GM23338 (cell line): ENCODE measurements around the gene KCTD1. TPM values are rescaled to one million over a fixed set of nuclear protein-coding genes. Genes with fewer than 3 reads are reported as not detected.

Experiments used
- ATAC-seq: fragments of 200-7000 bp; cut with Tn5 transposase; 3 replicates; pipeline ENCODE4 v1.9.1; 2020
- DNase-seq: peaks from one replicate; pipeline ENCODE4 v3.0.0-alpha.2; 2015; ENCODE audit warnings: low spot score
- H2AFZ ChIP-seq: fragments of 200-600 bp; sonication (generic); 2 replicates; pipeline ENCODE4 v1.8.0; 2016; ENCODE audit warnings: antibody characterized with exemption, mild to moderate bottlenecking, moderate library complexity
- H3F3A ChIP-seq: fragments of 200-600 bp; sonication (generic); replicated peaks from 2 replicates; pipeline ENCODE4 v1.8.0; 2017; ENCODE audit warnings: antibody characterized with exemption, mixed run types, low read depth
- H3K27ac ChIP-seq: fragments of 200-600 bp; sonication (generic); 2 replicates; pipeline ENCODE4 v1.6.1; 2016; ENCODE audit warnings: low read depth
- H3K27me3 ChIP-seq: fragments of 200-600 bp; sonication (generic); 2 replicates; pipeline ENCODE4 v1.8.0; 2016; ENCODE audit warnings: mild to moderate bottlenecking, mixed run types, moderate library complexity; ENCODE audit not compliant: insufficient read depth
- H3K36me3 ChIP-seq: fragments of 200-600 bp; sonication (generic); 2 replicates; pipeline ENCODE4 v1.8.0; 2016; ENCODE audit warnings: mild to moderate bottlenecking; ENCODE audit not compliant: insufficient read depth
- H3K4me1 ChIP-seq: fragments of 200-600 bp; sonication (generic); 2 replicates; pipeline ENCODE4 v1.8.0; 2016; ENCODE audit warnings: mild to moderate bottlenecking, moderate library complexity; ENCODE audit not compliant: insufficient read depth
- H3K4me2 ChIP-seq: fragments of 200-600 bp; sonication (generic); 2 replicates; pipeline ENCODE4 v1.7.1; 2017; ENCODE audit warnings: mixed run types
- H3K4me3 ChIP-seq: fragments of 200-600 bp; sonication (generic); 2 replicates; pipeline ENCODE4 v1.6.1; 2016; ENCODE audit warnings: mixed run types
- H3K79me2 ChIP-seq: fragments of 200-600 bp; sonication (generic); replicated peaks from 2 replicates; pipeline ENCODE4 v1.8.0; 2017; ENCODE audit warnings: mild to moderate bottlenecking; ENCODE audit not compliant: insufficient read depth
- H3K9me2 ChIP-seq: fragments of 200-600 bp; sonication (generic); 2 replicates; pipeline ENCODE4 v1.8.0; 2017; ENCODE audit not compliant: insufficient read depth
- H4K20me1 ChIP-seq: fragments of 200-600 bp; sonication (generic); replicated peaks from 2 replicates; pipeline ENCODE4 v1.8.0; 2017; ENCODE audit warnings: mild to moderate bottlenecking; ENCODE audit not compliant: insufficient read depth
- H3K27ac Mint-ChIP-seq: 2 replicates; pipeline ENCODE4 v1.8.0; 2020; ENCODE audit warnings: inconsistent platforms, mild to moderate bottlenecking, moderate library complexity, mixed read lengths
- H3K27me3 Mint-ChIP-seq: 3 replicates; pipeline ENCODE4 v1.8.0; 2022; ENCODE audit warnings: low read depth, mild to moderate bottlenecking, moderate library complexity, mixed read lengths, inconsistent platforms; ENCODE audit not compliant: insufficient read depth, poor library complexity
- H3K36me3 Mint-ChIP-seq: 3 replicates; pipeline ENCODE4 v1.8.0; 2021; ENCODE audit warnings: low read depth, mild to moderate bottlenecking, inconsistent platforms, moderate library complexity, mixed read lengths
- H3K4me1 Mint-ChIP-seq: 3 replicates; pipeline ENCODE4 v1.8.0; 2020; ENCODE audit warnings: mild to moderate bottlenecking, inconsistent platforms, mixed read lengths
- H3K4me3 Mint-ChIP-seq: 3 replicates; pipeline ENCODE4 v1.8.0; 2021; ENCODE audit warnings: moderate library complexity, mild to moderate bottlenecking, inconsistent platforms, mixed read lengths
- H3K9me3 Mint-ChIP-seq: 3 replicates; pipeline ENCODE4 v1.8.0; 2020; ENCODE audit warnings: moderate library complexity, mild to moderate bottlenecking, inconsistent platforms, mixed read lengths
- CREB1 ChIP-seq: fragments of 250-450 bp; sonication (Bioruptor Pico); IDR thresholded peaks from 2 replicates; pipeline ENCODE4 v1.5.0; 2020; ENCODE audit warnings: low read depth, mild to moderate bottlenecking, moderate library complexity
- ETS1 ChIP-seq: IDR thresholded peaks from 2 replicates; pipeline ENCODE4 v1.6.1; 2016; ENCODE audit warnings: antibody characterized with exemption
- EZH2 ChIP-seq: fragments of 200-600 bp; sonication (generic); IDR thresholded peaks from one replicate; pipeline ENCODE4 v1.8.0; 2017; ENCODE audit warnings: antibody characterized with exemption, mild to moderate bottlenecking, low read depth; ENCODE audit not compliant: unreplicated experiment
- EZH2phosphoT487 ChIP-seq: fragments of 200-600 bp; sonication (generic); IDR thresholded peaks from one replicate; pipeline ENCODE4 v1.8.1; 2018; ENCODE audit warnings: antibody characterized with exemption; ENCODE audit not compliant: unreplicated experiment
- NANOG ChIP-seq: IDR thresholded peaks from 2 replicates; pipeline ENCODE4 v1.6.1; 2016; ENCODE audit warnings: antibody characterized with exemption, borderline replicate concordance
- POLR2AphosphoS5 ChIP-seq: IDR thresholded peaks from 2 replicates; pipeline ENCODE4 v1.6.1; 2016; ENCODE audit warnings: antibody characterized with exemption, low read depth
- ZNF114 ChIP-seq: fragments of 250-450 bp; sonication (Bioruptor Pico); IDR thresholded peaks from 2 replicates; pipeline ENCODE4 v1.5.0; 2020; ENCODE audit warnings: mild to moderate bottlenecking, moderate library complexity
- ZNF331 ChIP-seq: fragments of 250-450 bp; sonication (Bioruptor Pico); IDR thresholded peaks from 2 replicates; pipeline ENCODE4 v1.5.0; 2020; ENCODE audit warnings: low read depth, mild to moderate bottlenecking, moderate library complexity
- ZNF462 ChIP-seq: fragments of 250-450 bp; sonication (Bioruptor Pico); IDR thresholded peaks from 2 replicates; pipeline ENCODE4 v1.5.0; 2020; ENCODE audit warnings: mild to moderate bottlenecking, moderate library complexity
- polyA plus RNA-seq: library from polyadenylated mRNA; unstranded; fragments of >200 nt; fragmentation: Nextera tagmentation; extraction: Ambion mirVana; gene quantifications from 2 replicates; pipeline ENCODE4 v1.2.1, GENCODE V29; 2016
- total RNA-seq: library from RNA; depleted of rRNA; stranded (reverse); fragments of >200 nt; shearing (Covaris generic); gene quantifications from 2 replicates; pipeline ENCODE4 v1.2.3, GENCODE V29; 2014

The KCTD1 gene
- total and polyA plus RNA-seq, 2 experiments from 2014 or later, result 7.1 to 20.5 TPM

DNA sequence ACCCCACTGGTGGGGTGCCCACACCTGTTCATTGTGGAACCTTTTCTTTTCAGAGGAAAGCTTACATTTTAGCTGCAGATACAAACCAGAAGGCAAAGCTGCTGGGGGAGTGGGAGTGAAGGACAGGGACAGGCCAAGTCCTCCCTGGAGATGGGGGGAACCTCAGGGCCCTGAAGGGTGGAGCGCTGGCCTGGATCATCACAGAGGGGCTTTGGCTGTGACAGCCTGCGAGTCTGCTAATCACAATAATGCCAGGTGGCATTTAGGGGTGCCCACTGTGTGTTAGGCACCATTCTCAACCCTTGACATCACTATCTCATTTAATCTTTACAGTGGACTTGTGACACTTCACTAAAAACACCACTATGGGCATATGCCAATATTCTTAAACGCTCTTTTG lies 27.4 kb downstream of the KCTD1 start (continued):
- TF ChIP-seq ZNF462 (CRISPR knock-in tag) (no peak), NANOG (no peak), CREB1 (CRISPR knock-in tag) (no peak), ZNF114 (CRISPR knock-in tag) (no peak), EZH2phosphoT487 (no peak), ZNF331 (no peak)

DNA sequence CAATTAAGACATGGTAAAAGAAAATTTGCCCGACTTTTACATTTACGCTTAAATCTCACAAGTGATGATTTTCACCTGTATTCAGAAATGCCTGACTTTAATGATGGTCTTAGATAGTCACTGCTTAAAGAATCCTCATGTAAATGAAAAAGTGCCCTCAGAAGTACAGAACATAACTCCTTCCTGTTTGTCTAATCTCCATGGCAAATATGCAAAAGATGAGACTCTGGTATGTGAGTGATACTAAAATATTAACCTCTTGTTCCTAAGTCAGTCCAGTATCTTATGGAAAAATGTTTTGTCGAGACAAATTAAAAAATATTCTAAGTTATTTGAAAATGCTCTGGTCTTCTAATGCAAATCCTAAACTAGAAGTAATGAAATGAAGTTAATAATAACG lies 29.2 kb downstream of the KCTD1 start:
- ATAC-seq (no peak), DNase-seq (no peak)
- Histone ChIP-seq H3K79me2 (no peaks in the 10 kb centered on the region), H4K20me1 (no peaks in the 10 kb centered on the region), H3K36me3 (no peaks in the 10 kb centered on the region), H3F3A (no peaks in the 10 kb centered on the region), H3K4me1 (peaks cover 18% of the 10 kb centered on the region), H3K4me2 (no peak overlapping the region), H3K27me3 (no peaks in the 10 kb centered on the region), H2AFZ (no peak overlapping the region), H3K27ac (no peak overlapping the region), H3K9me2 (no peaks in the 10 kb centered on the region), H3K4me3 (no peak overlapping the region)
- Mint-ChIP-seq H3K27me3 (no peaks in the 10 kb centered on the region), H3K4me3 (no peak overlapping the region), H3K27ac (no peak overlapping the region), H3K36me3 (no peaks in the 10 kb centered on the region), H3K9me3 (no peaks in the 10 kb centered on the region; the same call in 2 of the 3 replicates), H3K4me1 (peaks cover 41% of the 10 kb centered on the region)
- TF ChIP-seq CREB1 (CRISPR knock-in tag), result no peak
- no peak for TF ChIP-seq ZNF331
- no peak for TF ChIP-seq NANOG
- TF ChIP-seq ETS1, result no peak
- TF ChIP-seq EZH2phosphoT487, result no peak
- TF ChIP-seq ZNF462 (CRISPR knock-in tag), result no peak
- no peak for TF ChIP-seq ZNF114 (CRISPR knock-in tag)
- TF ChIP-seq EZH2, result no peak
- no peak for TF ChIP-seq POLR2AphosphoS5
